ENCODE measurements around the gene ZSWIM7. TPM values are rescaled to one million over a fixed set of nuclear protein-coding genes. Genes with fewer than 3 reads are reported as not detected.

Gene ZSWIM7
- total and polyA plus RNA-seq, 11 donors, result 15.3 to 47.3 (median 32.6) TPM

- Histone ChIP-seq H3K4me3 (no peak overlapping the region), H3K36me3 (no peaks in the 10 kb centered on the region), H3K27ac (no peak overlapping the region), H3K27me3 (no peaks in the 10 kb centered on the region), H3K4me1 (peaks cover 0 to 37% (median 0%) of the 10 kb centered on the region in 12 donors), H3K9me3 (no peaks in the 10 kb centered on the region)
- intact Hi-C loops (cut with DNase I), result no loop called here
- ATAC-seq, result no peak
- TF ChIP-seq POLR2A (IDR thresholded peaks at IDR 0.05) (no peak), CTCF (IDR thresholded peaks at IDR 0.05) (no peak)
- DNase-seq, result no peak
- whole genome bisulfite sequencing, 4 donors, result 79 to 80% (median 79%) methylated on average over 14 of the region's 14 CpGs
Observed at GRCh38 chr17:15955793-15956541, 43.5 kb downstream of the ZSWIM7 start.

- DNase-seq (no peak), ATAC-seq (no peak)
- Histone ChIP-seq H3K9me3 (no peaks in the 10 kb centered on the region), H3K27ac (no peak overlapping the region), H3K27me3 (no peaks in the 10 kb centered on the region), H3K4me1 (peaks cover 0 to 29% (median 0%) of the 10 kb centered on the region in 12 donors), H3K36me3 (no peaks in the 10 kb centered on the region), H3K4me3 (no peak overlapping the region)
- no peak for TF ChIP-seq CTCF (IDR thresholded peaks at IDR 0.05)
- no peak for TF ChIP-seq POLR2A (IDR thresholded peaks at IDR 0.05)
- 61 to 75% (median 66%) methylated on average over 5 of the region's 5 CpGs for WGBS, 4 donors
- intact Hi-C loops (cut with DNase I), result no loop called here
Observed at GRCh38 chr17:15954222-15954621, 45.3 kb downstream of the ZSWIM7 start.

GRCh38 chr17:15952916-15953790, 46.4 kb downstream of the ZSWIM7 start:
- Histone ChIP-seq H3K4me3 (no peak overlapping the region), H3K36me3 (no peaks in the 10 kb centered on the region), H3K9me3 (no peaks in the 10 kb centered on the region), H3K27me3 (no peaks in the 10 kb centered on the region), H3K27ac (no peak overlapping the region), H3K4me1 (peaks cover 0 to 18% (median 0%) of the 10 kb centered on the region in 12 donors)
- DNase-seq (no peak), ATAC-seq (no peak)
- intact Hi-C loops (cut with DNase I), result no loop called here
- TF ChIP-seq POLR2A (IDR thresholded peaks at IDR 0.05) (no peak), CTCF (IDR thresholded peaks at IDR 0.05) (no peak)
- 81 to 82% (median 82%) methylated on average over 21 to 22 of the region's 22 CpGs for WGBS, 4 donors

- Histone ChIP-seq H3K4me3 (no peak overlapping the region), H3K27me3 (no peaks in the 10 kb centered on the region), H3K36me3 (no peaks in the 10 kb centered on the region), H3K4me1 (peaks cover 0 to 24% (median 0%) of the 10 kb centered on the region in 12 donors), H3K27ac (no peak overlapping the region), H3K9me3 (no peaks in the 10 kb centered on the region)
- intact Hi-C loops (cut with DNase I), result no loop called here
- ATAC-seq, result no peak
- DNase-seq, result no peak
- TF ChIP-seq POLR2A (IDR thresholded peaks at IDR 0.05) (no peak), CTCF (IDR thresholded peaks at IDR 0.05) (no peak)
- 80 to 85% (median 82%) methylated on average over 7 of the region's 7 CpGs for WGBS, 4 donors
Observed at GRCh38 chr17:15952048-15952532, 47.4 kb downstream of the ZSWIM7 start.

Data from heart left ventricle (tissue), 16 donors.